Pons (tissue), 1 donor: ENCODE results near the gene CPEB1.

Experiments
- DNase-seq: peaks from one replicate; pipeline ENCODE4 v3.0.0-alpha.2; 2016; ENCODE audit warnings: low spot score

CPEB1 gene

DNA sequence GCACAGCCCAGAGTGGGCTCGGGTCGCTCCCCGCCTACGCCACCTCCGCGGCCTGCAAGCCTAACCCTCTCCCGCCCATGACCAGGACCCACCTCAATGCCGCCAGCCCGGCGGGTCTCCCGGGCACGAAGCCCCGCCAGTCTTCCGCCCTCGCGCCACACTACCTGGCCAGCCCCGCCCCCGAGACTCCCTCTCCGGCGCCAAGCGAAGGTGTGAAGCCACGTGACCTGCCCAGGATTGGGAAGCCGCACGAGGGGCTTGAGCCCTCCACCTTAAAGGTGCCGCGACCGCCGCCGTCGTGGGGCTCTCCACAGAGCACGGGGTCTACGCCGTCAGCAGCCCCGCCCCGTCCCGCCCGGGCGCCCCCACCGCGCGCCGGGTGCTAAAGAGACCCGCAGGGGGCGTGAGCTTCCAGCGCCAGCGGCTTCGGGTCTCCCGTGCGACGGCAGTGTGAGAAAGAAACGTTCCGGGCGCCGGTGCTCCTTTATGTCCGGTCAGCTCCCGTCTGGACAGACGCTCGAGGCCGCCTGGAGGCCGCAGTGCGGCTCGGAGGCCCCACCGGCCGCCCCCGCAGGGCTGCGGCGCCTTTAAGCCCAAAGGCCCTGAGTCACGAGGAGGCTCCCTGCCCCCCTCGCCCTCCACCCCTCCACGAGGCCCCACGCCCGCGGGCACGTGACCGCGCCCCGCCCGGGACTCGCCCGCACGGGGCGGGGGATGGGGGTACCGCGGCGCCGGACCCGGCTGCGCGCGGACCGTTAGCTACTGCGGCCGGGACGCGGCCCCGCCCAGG, at the start of gene CPEB1:
Gene CPEB1 (minus strand): TSS at position 319 of the 790 bp plus-strand sequence. CDS start 18,904 bp downstream, outside the sequence.
- DNase-seq, result peak; percentile 73

DNA sequence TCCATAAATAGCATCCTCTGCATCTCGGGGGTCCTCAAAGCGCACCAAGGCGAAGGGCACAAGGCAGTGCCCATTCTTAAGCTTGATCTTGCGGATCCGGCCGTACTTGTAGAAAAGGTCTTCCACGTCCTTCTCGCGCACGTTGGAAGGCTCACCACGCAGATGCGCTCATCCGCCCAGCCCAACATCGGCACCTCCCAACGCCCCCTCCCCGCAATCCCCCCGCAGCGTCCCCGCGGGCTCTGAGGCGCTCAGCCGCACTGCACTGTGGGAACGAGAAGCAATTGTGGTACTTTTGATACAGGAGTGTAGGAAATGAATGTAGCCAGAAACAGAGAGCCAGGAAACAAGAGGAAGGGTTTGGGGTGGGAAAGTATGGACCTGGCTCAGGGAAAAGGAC, 45.0 kb upstream of the CPEB1 start:
- DNase-seq, result no peak

DNA sequence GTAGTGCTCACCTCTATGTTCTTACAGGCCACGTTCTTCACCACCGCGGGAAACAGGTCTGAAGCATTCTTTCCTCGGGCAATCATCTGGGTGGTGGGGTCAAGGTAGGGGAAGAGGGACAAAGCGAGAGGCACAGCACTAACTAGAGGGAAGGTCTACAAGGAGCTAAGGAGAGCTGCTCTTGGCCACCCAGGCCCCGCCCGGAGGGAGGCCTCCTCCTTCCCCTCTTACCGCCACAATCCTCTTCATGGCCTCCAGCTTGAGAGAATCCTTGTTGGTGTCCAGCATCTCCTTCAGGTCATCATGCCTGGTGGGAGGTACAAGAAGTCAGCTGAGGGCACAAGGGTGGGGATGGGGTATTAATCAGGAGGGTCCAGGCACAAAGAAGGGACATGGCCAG, 42.0 kb upstream of the CPEB1 start:
- no peak for DNase-seq

DNA sequence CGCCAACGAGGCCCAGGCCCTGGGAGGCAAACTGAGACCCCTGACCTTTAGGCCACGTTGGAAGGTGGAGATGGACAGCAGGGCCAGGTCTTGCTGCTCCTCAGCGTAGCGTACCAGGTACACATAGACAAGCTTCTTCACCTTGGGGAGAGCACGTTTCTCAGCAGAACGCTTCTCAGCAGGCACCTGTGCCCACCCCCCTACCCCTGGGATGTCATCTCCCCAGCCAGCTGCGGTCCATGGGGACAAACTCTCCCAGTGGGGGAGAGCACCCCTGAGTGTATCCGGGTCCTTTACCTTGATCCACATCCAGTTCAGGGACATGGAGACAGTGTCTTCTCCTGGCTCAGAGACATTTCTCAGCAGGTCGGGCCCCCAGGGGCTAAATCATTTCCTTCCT, 41.5 kb upstream of the CPEB1 start:
- no peak for DNase-seq

DNA sequence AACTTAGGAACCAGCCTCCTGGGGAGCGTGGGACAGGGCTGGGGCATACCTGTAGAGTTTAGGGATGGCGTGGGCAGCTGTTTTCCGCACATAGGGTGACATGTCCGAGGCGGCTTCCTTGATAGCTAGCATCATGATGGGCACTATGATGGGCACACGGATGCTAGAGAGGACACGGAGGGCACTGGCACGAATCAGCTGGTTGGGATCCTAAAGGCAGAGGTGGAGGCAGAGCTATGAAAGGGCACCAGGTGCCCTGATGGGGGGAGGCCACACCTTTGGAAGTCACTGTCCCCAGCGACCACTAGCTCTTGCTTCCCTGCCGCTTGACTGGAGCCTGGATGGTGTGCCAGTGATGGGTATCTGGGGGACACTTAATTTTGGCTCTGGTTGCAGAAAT, 34.2 kb upstream of the CPEB1 start:
- no peak for DNase-seq

DNA sequence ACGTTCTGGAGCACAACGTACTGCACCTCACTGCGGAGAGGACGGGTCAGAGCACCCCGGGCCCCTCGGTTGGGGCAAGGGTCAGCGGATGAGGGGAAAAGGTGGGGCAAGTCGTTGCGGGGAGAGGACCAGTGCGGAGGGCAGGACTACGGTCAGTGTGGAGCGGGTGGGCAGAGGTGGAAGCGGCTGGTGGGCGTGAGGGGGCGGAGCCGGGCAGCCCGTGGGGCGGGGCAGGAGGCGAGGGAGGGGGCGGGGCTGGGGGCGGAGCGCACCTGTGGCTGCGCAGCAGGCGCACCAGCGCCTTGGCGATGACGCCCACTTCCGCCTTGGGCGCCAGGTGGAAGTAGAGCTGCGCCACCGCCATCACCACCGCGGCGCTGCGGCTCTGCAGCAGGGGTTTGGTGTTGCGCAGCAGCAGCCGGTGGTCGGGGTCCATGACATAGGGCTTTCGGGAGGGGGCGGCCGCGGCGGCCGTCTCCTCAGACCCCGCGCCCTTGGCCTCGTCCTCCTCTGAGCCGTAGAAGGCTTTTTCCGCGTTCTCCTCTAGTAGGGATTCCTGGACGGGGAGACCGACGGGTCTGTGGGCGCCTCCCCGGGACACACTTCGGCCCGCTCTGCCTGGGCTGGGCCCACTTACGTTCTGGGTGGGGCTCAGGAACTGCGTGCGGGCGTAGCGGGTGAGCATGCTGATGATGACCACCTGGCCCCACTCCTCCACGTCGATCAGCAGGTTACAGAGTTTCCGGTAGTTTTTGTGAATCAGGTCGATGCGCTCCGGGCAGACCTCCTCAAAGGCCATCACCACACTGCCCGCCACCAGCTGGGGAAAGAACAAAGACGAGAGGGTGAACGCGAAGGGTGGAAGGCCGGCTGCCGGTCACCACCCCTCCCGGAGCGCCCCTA, 33.3 kb upstream of the CPEB1 start:
- DNase-seq, result no peak

DNA sequence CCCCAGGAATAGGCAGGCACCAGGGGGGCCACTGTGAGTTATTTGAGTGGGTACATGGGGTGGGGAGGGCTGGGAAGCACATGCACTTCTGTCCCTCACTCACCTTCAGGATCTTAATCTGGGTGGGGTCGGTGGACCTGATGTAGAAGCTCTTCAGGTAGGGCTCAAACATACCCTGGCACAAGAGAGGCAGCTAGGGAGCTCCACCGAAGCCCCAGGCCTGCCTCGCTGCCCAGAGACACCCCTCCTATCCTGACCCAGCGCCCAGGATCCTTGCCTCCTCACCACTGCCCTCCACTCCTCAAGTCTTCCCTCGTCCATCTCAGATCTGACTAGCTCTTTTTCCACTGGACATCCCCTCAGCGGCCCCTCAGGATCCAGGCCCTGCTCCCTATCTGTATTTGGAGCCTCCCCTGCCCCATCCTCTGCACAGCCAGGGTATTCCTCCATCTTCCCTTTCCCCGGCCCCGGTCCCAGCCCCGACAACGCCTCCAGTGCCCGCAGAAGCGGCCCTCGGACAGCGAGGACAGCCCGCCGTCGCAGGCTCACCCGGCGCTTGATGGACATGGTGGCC, 32.5 kb upstream of the CPEB1 start:
- no peak for DNase-seq

DNA sequence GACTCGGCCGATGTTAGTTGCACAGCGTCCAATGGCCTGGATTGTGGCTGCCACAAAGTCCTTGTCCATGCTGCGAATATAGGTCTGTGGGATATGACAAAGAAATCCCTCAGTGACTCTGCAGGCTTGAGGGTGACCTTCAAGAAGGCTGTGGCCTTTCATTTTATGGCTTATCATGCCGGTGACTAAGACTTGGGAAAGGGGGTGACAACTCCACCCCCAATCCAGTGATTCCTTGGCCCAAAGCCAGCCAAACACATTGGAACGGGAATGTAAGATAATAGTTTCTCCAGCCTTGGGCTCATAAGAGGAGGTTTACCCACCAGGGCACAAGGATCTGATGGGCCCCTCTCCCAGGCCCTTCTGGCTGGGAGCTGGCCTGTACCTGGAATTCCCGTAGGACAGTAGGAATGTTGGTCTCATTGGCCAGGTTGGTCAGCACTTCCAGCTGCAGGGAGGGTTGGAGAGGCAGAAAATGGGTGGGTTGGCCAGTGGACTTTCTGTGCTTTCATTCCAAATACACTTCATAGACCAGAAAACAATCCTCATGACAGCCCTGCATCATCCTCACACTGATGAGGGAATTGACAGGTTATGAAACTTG, 30.7 kb upstream of the CPEB1 start:
- no peak for DNase-seq

DNA sequence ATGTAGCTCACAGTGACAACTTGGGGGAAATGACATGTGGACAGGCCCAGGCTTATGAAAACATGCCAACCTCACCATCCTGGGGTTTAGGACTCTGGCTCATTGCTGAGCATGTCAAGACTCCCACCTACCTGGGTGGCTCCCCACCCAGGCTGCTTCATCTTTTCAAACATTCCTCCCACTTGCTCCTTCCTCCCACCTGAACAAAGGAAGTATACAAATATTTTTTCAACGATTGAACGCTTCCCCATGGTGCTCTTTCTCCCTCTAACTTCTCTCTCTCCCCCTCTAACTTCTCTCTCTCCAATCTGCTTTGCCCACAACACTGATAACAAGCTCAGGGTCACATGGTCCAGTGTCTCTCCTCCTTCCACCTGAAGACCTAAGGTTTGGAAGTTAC, 27.7 kb upstream of the CPEB1 start:
- no peak for DNase-seq

DNA sequence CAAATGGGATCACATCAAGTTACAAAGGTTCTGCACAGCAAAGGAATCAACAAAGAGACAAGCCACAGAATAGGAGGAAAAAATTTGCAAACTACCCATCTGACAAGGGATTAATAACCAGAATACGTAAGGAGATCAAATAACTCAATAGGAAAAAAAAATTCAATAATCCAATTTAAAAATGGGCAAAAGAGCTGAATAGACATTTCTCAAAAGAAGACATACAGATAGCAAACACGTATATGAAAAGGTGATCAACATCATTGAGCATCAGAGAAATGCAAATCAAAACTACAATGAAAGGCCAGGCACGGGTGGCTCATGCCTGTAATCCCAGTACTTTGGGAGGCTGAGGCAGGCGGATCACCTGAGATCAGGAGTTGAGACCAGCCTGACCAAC, 23.5 kb upstream of the CPEB1 start:
- DNase-seq, result no peak

DNA sequence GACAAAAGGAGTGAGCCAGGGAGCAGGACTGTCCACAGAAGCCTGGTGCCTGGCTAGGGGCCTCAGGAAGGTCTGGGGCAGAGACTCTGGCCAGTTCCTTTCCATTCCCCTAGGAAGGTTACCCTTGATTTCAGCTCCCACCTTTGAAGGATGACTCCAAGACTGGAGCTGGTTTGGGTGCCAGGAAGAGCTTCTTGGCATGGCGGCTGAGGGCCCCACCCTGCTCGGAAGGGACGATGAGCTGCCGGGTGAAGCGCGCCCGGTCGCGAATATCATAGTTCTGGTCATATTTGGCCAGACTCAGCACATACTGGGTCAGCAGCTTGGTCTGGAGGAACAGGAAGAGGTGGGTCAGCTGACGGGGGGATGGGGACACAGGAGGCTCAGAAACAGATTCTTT, 19.4 kb upstream of the CPEB1 start:
- no peak for DNase-seq

DNA sequence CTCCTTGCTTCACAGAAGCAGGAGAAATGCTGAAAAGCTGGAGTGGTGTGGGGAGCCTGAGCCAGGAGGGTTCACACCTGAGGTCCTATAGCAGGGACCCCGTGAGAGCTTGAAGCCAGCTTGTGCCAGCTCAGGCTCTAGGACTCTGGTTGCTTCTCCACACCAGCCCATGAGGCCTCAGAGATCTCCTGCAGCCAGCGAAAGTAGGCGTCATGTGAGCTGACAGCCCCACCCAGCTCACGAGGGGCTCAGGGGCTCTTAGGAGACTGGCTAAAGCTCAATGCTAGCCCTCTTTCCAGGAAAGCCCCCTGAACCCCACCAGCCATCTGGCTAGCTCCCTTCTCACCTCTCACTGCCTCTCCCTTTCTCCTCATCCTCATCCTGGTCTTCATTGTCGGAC, 16.9 kb upstream of the CPEB1 start:
- DNase-seq, result no peak

DNA sequence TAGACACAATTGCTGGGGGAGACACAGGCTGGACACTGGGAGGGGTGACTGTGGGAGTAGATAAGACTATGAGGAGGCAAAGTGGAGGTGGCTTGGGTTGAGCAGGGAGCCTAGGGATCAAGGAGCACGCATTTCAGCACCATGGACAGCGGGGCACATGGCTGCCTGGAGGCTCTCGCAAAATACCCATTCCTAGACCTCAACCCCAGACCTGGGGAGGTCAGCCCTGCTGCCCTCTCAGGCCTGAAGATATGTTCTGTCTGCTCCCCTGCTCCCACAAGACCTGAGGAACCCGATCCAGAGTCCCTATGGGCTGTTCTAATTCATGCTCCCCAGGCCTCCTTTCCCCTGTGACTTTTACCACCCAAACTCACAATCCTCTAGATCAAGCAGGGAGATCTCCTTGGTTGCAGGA, 16.0 kb upstream of the CPEB1 start:
- no peak for DNase-seq

DNA sequence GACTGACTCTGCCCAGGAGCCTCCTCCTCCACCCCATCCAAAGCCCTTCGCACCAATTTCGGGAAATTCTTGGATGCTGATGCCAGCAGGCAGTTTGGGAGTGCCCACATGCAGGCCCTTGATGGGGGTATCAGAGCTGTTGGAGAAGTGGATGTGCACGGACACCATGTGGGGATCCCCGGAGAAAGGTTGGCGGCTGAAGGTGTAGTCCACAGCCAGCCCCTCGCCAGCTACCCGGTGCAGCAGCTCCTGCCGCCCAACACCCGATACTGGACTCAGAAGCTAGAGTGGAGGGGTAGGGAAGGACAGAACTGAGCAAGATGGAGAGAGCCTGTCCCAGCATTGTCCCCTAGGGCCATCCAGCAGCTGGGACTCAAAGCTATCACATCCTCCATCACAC, 15.5 kb upstream of the CPEB1 start:
- no peak for DNase-seq

DNA sequence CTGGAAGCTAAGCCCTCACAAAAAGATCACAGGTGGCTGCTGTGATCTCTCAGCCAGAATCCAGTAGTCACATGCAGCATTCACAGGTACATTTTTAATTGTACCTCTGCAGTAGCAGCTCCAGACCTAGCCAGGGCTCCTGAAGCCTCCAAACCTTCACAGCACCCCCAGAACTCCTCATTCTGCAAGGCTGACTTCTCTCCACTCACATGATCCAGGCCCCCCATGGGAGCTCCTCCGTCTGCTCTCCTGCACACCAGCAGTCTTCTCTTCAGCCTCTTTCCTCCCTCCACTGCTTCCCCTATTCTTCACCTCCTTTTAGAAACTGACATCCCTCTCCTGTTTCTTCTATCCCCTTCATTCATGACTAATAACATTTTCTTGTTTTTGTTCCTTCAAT, 13.2 kb upstream of the CPEB1 start:
- DNase-seq, result no peak

DNA sequence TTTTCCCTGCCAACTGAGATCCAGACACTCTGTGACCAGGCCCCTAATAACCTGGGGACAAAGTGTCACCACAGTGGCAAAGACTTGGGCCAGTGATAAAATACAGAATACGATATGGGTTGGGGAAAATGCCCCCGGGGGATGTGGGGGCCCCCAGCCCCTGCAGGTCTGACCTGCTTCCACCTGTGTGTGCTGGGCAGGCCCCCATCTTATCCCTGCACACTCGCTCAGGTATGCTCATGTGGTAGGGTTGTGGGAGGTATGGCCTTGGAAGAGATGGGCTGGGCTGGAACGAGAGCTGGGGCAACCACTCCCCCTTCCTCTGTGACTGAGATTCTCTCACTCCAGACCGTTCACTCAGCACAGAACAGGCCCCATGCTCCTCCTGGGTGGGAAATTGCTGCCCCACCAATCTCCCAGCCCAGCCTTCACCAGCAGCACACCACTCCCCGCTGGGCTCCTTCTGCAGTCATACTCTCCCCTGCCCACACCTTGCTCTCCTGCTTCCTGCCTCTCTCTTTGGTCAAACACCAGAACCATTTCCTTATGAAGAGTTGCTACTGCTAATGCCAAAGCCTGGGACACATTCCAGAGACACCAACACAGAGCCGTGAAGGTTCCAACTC, 9.6 kb upstream of the CPEB1 start:
- no peak for DNase-seq

DNA sequence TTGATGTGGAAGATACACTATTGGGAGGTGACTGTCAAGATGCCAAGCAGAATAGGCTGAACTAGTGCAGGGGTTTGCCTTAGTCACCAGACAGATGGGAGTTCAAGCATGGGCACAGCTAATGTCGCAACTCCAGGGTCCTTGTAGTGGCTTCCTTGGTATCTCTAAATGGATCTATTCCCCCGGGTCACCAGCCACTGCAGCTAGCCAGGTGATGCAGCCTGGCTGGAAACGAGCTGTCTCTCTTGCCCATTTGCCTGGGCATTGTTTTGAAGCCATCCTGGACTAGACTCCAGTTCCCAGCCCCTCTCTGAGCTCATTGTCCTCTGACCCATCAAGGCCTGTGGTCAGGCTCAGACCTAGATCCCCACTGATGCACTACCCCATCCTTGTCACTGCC, 8.4 kb upstream of the CPEB1 start:
- DNase-seq, result no peak

DNA sequence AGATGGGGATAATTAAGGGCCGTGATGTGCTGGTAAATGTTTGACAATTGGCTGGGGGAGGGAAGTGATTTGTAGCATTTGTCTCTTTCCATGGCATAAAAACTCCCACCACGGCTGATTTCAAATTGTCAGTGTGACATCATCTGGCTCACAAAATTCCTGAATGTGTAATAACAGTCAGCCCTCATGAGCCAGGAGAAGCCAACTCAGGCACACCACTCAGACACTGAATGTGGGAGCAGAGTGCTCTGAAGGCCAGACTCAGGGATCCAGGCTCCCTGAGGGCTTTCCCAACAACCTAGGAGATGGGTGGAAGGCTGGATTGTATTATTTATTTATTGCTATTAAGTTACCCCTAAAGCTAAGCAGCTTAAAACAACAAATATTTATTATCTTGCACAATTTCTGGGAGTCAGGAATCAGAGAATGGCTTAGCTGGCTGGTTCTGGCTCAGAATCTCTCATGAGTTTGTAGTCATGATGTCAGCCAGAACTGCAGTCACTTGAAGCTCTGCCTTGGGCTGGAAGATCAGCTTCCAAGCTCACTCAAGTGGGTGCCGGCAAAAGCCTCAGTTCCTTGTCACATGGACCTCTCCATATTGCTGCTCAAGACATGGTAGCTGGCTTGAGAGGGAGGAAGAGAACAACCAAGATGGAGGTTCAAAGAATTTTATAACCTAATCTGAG, 6.5 kb upstream of the CPEB1 start:
- no peak for DNase-seq

DNA sequence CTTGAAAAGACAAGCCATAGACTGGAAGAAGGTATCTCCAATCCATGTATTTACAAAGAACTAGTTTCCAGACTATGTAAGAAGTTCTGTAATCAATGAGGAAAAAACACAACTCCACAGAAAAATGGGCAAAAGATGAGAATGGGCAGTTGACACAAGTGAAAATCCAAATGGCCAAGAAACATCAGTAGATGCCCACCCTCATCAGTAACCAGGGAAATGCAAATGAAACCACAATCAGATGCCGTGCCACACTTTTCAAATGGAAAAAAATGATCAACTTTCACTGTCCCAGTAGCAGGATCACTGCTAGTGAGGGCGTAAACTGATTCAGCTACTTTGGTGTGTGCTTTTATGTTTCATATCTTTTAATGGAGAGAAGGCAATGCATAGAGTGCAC, 4.5 kb upstream of the CPEB1 start:
- DNase-seq, result no peak

DNA sequence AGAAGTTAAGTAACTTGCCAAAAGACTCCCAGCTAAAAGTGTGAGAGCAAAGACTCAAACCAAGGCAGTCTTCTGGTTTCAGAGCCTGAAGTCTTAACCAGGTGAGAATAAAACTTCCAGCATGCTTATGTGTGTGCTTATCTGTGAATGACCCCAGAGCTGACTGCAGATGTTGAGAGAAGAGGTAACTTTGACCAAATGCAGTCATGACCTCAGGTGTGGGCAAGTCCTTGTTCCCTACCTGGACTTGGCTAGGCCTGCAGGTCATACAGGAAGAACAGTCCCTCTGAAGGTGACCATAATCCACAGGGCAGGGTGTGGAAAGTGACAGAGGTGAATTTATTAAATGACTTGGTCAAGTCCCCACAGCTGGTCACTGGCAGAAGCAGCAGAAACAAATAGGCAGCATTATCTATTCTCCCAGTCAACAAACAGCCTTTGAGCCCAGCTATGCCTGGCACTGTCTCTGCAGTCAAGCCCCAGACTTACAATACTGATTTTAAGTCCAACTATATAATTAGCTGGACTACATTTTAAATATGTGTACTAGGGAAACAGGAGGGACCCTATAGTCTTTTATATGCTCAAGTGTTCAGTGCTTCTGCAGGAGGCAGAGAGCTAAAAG, 3.0 kb upstream of the CPEB1 start:
- peak; percentile 97 for DNase-seq
